ENCODE results near the gene VPS13A.
"Not testable (repeated sequence)": the region's sequence is repeated elsewhere in the genome, so short reads cannot be mapped to it uniquely, and the experiment has no call there.

VPS13A gene

DNA sequence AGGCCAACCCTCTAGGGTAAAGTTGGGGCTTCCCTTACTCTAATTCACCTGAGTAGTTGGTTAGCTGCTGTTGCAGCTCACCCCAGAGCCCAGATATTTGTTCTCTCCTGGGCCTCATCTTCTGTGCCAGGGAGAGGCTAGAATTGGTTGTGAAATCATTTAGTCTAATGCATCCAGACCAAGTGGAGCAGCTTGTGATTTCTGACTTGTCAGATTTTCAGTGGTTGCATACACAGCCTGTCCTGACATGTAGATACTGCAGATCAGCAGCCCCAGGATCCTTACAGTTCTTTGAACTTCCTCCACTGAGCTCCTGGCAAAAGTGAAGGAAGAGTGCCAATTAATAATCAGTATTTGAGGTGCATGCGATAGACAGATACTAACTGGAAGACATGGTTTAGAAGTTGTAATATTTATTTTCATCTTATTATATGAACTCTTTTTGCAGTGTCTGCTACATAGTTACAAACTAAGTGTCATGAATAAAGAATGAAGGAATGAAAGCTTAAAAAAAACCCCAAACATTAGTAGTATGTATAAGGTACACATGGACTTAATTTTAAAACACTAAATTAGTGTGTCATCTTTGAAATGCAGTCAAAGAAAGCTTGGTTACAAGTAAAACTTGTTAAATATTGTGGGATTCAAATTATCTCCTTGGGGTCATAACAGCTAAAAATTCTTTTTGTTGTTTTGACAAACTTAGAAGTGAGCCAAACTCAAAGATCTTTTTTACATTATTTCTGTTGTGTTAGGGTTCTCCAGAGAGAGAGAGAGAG is 128.5 kb downstream of the VPS13A start:
- DNase-seq = no peak

GRCh38 chr9:77307166-77307565 is 129.8 kb downstream of the VPS13A start:
- DNase-seq = no peak

DNA sequence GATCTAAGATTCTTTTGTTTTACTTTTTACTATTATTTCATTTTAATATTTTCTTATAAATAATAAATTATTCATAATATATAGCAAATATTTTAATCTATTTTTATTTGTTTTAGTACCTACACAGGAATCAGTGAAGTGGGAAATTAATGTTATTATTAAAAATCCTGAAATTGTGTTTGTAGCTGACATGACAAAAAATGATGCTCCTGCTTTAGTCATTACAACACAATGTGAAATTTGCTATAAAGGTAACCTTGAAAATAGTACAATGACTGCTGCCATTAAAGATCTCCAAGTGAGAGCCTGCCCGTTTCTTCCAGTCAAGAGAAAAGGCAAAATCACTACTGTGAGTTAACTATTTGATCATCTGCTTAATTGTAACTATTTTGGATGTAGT is 138.7 kb downstream of the VPS13A start:
- no peak for DNase-seq

- DNase-seq = no peak
Observed at GRCh38 chr9:77325058-77325457, 147.7 kb downstream of the VPS13A start.

DNA sequence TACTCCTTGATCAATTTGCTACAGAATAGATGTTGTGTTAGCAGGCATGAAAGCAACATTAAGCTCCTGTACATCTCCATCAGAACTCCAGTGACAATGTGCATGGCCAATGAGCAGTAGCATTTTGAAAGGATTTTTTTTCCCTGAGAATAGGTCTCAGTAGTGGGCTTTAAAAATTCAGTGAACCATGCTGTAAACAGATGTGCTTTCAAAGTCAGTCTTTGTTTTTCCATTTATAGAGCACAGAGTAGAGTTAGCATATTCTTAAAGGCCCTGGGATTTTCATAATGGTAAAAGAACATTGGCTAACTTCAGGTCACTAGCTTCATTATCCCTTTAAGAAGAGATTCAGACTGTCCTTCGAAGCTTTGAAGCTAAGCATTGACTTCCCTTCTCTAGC is 150.8 kb downstream of the VPS13A start:
- DNase-seq = no peak

GRCh38 chr9:77370064-77370463 is 192.7 kb downstream of the VPS13A start:
- no peak for DNase-seq

GRCh38 chr9:77374266-77374665 is 196.9 kb downstream of the VPS13A start:
- DNase-seq = no peak

DNA sequence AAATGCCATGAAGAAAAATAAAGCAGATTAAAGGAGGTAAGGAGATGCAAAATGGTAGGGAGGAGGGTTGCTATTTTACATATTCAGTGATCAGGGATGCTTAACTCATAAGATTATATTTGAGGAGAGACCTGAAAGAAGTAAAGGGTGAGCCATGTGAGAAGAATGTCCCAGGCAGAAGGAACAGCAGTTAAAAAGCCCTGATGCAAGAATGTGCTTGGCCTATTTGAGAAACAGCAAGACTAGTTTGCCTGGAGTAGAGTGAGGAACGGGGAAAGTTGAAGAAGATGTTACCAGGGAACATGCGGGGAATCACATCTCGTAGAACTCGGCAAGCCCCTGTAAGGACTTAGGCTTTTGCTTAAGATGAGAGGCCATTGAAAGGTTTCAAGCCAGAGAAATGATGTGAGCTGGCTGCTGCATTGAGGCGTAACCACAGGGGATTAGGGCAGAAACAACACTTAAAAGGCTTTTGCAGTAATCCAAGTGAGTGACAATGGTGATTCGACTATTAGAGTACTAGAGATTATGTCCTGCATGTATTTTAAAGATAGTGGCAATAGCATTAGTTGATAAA is 198.7 kb downstream of the VPS13A start:
- peak; percentile 94 for DNase-seq

GRCh38 chr9:77384406-77384805 is 207.1 kb downstream of the VPS13A start:
- no peak for DNase-seq

DNA sequence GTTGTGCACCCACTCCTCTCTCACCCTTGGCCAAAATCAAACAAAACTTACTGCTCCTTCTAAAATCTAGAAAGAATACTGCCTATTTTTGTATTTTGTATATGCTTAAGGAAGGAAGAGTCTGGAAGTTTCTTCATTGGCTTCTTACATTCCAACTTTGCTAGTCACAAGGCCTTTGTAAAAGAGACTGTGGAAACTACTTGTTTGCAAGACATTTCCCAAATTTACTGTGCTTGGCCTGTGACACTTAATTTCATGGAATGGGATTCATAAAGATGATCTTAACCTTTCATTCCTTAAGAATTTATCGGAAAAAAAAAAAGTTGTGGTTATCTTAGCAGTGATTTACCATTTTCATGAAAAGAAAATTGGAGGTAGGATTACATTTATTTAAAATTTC is 208.9 kb downstream of the VPS13A start:
- no peak for DNase-seq

GRCh38 chr9:77391834-77392233 is 214.5 kb downstream of the VPS13A start:
- DNase-seq = no peak

DNA sequence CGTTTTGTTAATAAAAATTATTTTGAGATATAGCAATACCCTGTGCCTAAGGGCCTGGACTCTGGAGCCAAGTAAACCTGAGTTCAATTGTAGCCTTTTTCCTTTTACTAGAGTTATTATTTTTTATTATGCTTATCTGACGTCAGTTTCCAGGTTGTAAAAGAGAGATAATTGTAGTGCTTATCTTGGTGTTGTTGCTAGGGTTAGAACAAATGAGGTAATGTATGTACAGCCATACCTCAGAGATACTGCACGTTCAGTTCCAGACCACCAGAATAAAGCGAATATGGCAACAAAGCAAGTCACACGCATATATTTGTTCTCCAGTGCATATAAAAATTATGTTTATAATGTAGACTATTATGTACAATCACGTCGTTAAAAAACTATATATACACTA is 215.0 kb downstream of the VPS13A start:
- DNase-seq = no peak

DNA sequence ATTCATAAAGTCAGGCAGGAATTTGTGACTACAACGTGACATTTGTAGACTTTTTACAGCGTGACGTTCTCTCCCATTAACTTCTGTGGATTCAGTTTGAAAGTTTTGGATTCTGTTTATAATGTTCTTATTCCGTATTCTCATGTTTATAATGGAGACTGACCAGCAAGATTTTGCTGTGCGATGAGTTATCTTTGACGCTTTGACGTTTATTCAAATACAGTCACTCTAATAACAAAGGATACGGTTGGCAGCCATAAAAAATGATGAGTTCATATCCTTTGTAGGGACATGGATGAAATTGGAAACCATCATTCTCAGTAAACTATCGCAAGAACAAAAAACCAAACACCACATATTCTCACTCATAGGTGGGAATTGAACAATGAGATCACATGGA is 221.2 kb downstream of the VPS13A start:
- not testable (repeated sequence) for DNase-seq

- no peak for DNase-seq
Observed at GRCh38 chr9:77399964-77400363, 222.6 kb downstream of the VPS13A start.

DNA sequence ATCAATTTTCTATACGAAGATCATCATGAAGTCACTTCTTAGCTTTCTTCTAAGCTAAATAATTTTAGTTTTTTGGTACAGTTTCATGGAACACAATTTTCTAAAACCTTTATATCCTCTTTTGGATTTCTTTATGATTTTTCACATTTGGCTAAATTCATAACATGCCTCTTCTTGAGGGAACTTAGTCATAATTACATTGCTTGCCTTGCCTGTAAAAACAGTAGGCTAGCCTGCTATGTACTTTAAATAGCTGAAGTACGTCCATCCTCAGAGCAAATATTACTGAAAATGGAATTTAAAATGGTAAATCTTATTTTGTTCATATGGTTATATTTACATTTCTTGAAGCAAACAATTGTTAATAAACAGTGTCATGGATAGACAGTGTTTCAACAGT is 225.0 kb downstream of the VPS13A start:
- no peak for DNase-seq

GRCh38 chr9:77403239-77403638 is 225.9 kb downstream of the VPS13A start:
- no peak for DNase-seq

GRCh38 chr9:77408521-77408920 is 231.2 kb downstream of the VPS13A start:
- not testable (repeated sequence) for DNase-seq

- DNase-seq = no peak
Observed at GRCh38 chr9:77417566-77417965, 240.2 kb downstream of the VPS13A start.

- no peak for DNase-seq
Observed at GRCh38 chr9:77418226-77418625, 240.9 kb downstream of the VPS13A start.

DNA sequence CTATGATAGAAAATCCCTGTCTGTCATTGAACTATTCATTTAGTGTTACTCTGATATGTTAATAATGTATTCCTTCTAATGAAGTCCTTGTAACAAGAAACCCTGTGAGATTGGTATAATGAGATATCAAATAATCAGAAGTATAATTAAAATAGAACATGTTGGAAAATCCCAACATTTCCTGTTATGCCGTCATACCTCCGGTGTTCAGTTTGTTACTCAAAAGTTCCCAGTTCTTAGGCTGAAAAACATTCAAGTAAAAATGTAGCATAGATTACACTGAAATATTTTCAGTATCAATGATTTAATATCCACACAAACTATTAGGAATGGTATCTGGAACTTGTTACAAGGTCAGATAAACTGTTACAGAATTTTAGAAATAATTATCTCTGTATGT is 243.3 kb downstream of the VPS13A start:
- no peak for DNase-seq

DNA sequence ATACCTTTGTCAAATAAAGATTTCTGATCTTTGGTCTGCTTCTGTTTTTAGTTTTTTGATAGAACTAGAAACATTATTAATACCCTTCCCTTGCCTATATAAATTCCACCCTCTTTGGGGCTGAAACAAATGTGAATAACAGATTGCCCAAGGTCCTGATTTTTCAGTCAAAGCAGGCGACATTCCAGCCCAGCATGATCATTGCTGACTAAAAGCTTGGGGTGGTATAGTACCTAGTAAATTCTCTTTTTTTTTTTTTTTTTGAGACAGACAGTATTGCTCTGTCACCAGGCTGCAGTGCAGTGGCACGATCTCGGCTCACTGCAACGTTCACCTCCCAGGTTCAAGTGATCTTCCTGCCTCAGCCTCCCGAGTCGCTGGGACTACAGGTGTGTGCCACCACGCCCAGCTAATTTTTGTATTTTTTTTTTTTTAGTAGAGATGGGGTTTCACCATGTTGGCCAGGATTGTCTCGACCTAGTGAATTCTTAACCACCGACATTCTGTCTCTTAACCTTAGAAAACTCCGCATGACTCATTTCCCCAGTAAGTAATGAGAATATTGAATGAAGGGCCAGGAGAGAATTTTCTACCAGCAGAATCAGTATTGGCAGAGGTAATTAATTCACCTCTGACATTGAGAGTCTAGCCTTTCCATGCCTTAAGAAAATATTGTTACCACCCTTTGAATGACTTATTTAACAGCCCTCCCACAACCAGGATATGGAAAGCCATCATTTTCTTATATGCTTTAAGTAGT is 244.4 kb downstream of the VPS13A start:
- no peak for DNase-seq

GRCh38 chr9:77422969-77423368 is 245.6 kb downstream of the VPS13A start:
- no peak for DNase-seq

DNA sequence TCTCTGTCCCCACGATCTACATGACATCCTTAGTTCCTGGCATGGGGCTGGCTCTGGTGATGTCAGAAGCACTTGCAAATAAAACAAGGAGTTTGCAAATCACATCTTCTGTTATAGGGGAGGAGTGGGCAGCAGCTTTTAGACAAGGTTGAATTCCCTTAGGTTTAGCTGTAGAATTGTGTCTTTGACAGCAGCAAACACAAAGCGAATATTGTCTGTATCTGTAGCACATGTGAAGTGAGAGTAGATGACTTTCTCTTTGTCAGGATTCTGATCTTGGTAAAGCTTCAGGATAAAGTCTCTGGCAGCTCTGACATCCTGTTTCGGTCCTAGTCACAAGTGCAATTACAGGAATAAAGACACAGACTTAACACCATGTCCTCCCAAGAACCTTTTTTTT is 246.5 kb downstream of the VPS13A start:
- no peak for DNase-seq

GRCh38 chr9:77424993-77425392 is 247.7 kb downstream of the VPS13A start:
- DNase-seq = no peak

All from NCI-H82 (cell line).